HCT116 (cell line): Measurements from ENCODE around the gene PHYKPL. TPM values are rescaled to one million over a fixed set of nuclear protein-coding genes. Genes with fewer than 3 reads are reported as not detected.

ENCODE experiments used
- ATAC-seq: fragments of 200-7000 bp; cut with Tn5 transposase; 2 replicates; pipeline ENCODE4 v1.9.1; 2020; ENCODE audit warnings: mild to moderate bottlenecking, moderate library complexity
- BruUV-seq: library from RNA; stranded (reverse); fragments of 400-500 nt; replicated peaks from 2 replicates; lab custom pipeline; 2021; lab: Mats Ljungman, UMichigan
- CTCF ChIA-PET: fragments of 300-600 bp; sonication (Branson Sonifier 250); formaldehyde crosslinking; loops from one replicate; lab custom pipeline; 2021; ENCODE audit warnings: antibody characterized with exemption; lab: Charles Lee
- POLR2A ChIA-PET: fragments of 300-600, 350-600 bp; sonication (Branson Sonifier 250); formaldehyde crosslinking; loops from one replicate; lab custom pipeline; 2021; ENCODE audit warnings: antibody characterized with exemption; lab: Charles Lee
- RAD21 ChIA-PET, 2 experiments: fragments of 300-600 bp; sonication (Branson Sonifier 250); formaldehyde crosslinking; loops; one replicate each; lab custom pipeline; 2023; ENCODE audit warnings: low total read pairs in 2 of 2; ENCODE audit not compliant: uncharacterized antibody in 2 of 2, unreplicated experiment in 2 of 2, low non-redundant PET in 1 of 2; lab: Charles Lee
- DNase-seq: peaks from one replicate; pipeline ENCODE4 v3.0.0-alpha.2; 2010; ENCODE audit warnings: low read depth, low spot score
- H2AFZ ChIP-seq: fragments of 200-600 bp; shearing (Covaris generic), sonication (generic); 2 replicates; pipeline ENCODE4 v1.6.1; 2017; ENCODE audit warnings: low read depth, mixed run types, mixed read lengths, antibody characterized with exemption, low read length; ENCODE audit not compliant: poor library complexity, severe bottlenecking
- H3K27ac ChIP-seq: 2 replicates; pipeline ENCODE4 v1.5.1; 2012; ENCODE audit warnings: low read depth, low read length
- H3K27me3 ChIP-seq: fragments of 200-600 bp; sonication (generic); 2 replicates; pipeline ENCODE4 v1.6.1; 2016; ENCODE audit warnings: mixed run types, low read length, mixed read lengths; ENCODE audit not compliant: insufficient read depth
- H3K36me3 ChIP-seq, 2 experiments: fragments of 200-500 bp in 1 of 2; fragments of 200-600 bp in 1 of 2; sonication (Bioruptor generic) in 1 of 2; sonication (generic) in 1 of 2; 2 replicates each; pipeline versions ENCODE4 v1.5.1 to v1.6.1; 2014 to 2016; ENCODE audit warnings: low read length in 2 of 2, inconsistent platforms in 1 of 2, mixed read lengths in 1 of 2, mixed run types in 1 of 2; ENCODE audit not compliant: insufficient read depth in 2 of 2, control insufficient read depth in 1 of 2
- H3K4me1 ChIP-seq, 2 experiments: fragments of 200-600 bp in 1 of 2; sonication (generic) in 1 of 2; 2 replicates each; pipeline versions ENCODE4 v1.5.1 to v1.6.1; 2012 to 2017; ENCODE audit warnings: low read length in 2 of 2, inconsistent platforms in 1 of 2, mild to moderate bottlenecking in 1 of 2, mixed read lengths in 1 of 2, mixed run types in 1 of 2, moderate library complexity in 1 of 2; ENCODE audit not compliant: insufficient read depth in 2 of 2, control insufficient read depth in 1 of 2
- H3K4me2 ChIP-seq: fragments of 200-600 bp; sonication (generic); 2 replicates; pipeline ENCODE4 v1.6.1; 2017; ENCODE audit warnings: mixed run types, low read length, mixed read lengths
- H3K4me3 ChIP-seq, 2 experiments: fragments of 200-600 bp in 1 of 2; sonication (generic) in 1 of 2; replicated peaks in 1 of 2; 2 replicates each; pipeline ENCODE4 v1.5.1; 2011 to 2016; ENCODE audit warnings: low read length in 2 of 2, control low read depth in 1 of 2, low read depth in 1 of 2, mild to moderate bottlenecking in 1 of 2, mixed read lengths in 1 of 2, mixed run types in 1 of 2
- H3K79me2 ChIP-seq: fragments of 200-600 bp; sonication (generic); 2 replicates; pipeline ENCODE4 v1.6.1; 2017; ENCODE audit warnings: mild to moderate bottlenecking, mixed run types, low read length, moderate library complexity, mixed read lengths; ENCODE audit not compliant: insufficient read depth
- H3K9ac ChIP-seq: fragments of 200-600 bp; sonication (generic); 2 replicates; pipeline ENCODE4 v1.6.1; 2016; ENCODE audit warnings: low read length, mixed read lengths
- H3K9me2 ChIP-seq: fragments of 200-600 bp; sonication (generic), shearing (Covaris generic); 2 replicates; pipeline ENCODE4 v1.6.1; 2017; ENCODE audit warnings: mixed run types, mild to moderate bottlenecking, moderate library complexity; ENCODE audit not compliant: insufficient read depth
- H3K9me3 ChIP-seq, 2 experiments: fragments of 200-500 bp in 1 of 2; fragments of 200-600 bp in 1 of 2; sonication (Bioruptor generic) in 1 of 2; sonication (generic) in 1 of 2; 2 replicates each; pipeline ENCODE4 v1.6.1; 2014 to 2017; ENCODE audit warnings: low read length in 2 of 2, mixed read lengths in 2 of 2, inconsistent platforms in 1 of 2, low read depth in 1 of 2, mild to moderate bottlenecking in 1 of 2, mixed run types in 1 of 2, moderate library complexity in 1 of 2; ENCODE audit not compliant: control insufficient read depth in 1 of 2, insufficient read depth in 1 of 2
- H4K20me1 ChIP-seq: fragments of 200-600 bp; sonication (generic), shearing (Covaris generic); 2 replicates; pipeline ENCODE4 v1.6.1; 2017; ENCODE audit warnings: mixed run types, mild to moderate bottlenecking, moderate library complexity; ENCODE audit not compliant: insufficient read depth
- CEBPB ChIP-seq: IDR thresholded peaks from 2 replicates; pipeline ENCODE4 v1.6.1; 2012; ENCODE audit warnings: low read depth
- EGR1 ChIP-seq: IDR thresholded peaks from 2 replicates; pipeline ENCODE4 v1.6.1; 2012; ENCODE audit warnings: low read depth
- EZH2 ChIP-seq: fragments of 200-600 bp; sonication (generic); IDR thresholded peaks from 2 replicates; pipeline ENCODE4 v1.6.1; 2017; ENCODE audit warnings: antibody characterized with exemption, mixed run types
- FOSL1 ChIP-seq: IDR thresholded peaks from 2 replicates; pipeline ENCODE4 v1.6.1; 2012; ENCODE audit warnings: low read depth
- SP1 ChIP-seq: IDR thresholded peaks from 2 replicates; pipeline ENCODE4 v1.6.1; 2012; ENCODE audit warnings: low read depth
- SRF ChIP-seq: IDR thresholded peaks from 2 replicates; pipeline ENCODE4 v1.6.1; 2012; ENCODE audit warnings: low read depth
- YY1 ChIP-seq: IDR thresholded peaks from 2 replicates; pipeline ENCODE4 v1.6.1; 2011; ENCODE audit warnings: low read length, low read depth, moderate library complexity, mild to moderate bottlenecking; ENCODE audit not compliant: insufficient replicate concordance; ENCODE audit errors: extremely low read depth
- ZFX ChIP-seq: fragments of 450-650 bp; IDR thresholded peaks from 2 replicates; pipeline ENCODE4 v1.6.1; 2017
- ZNF274 ChIP-seq: fragments of 200-500 bp; sonication (Bioruptor generic); IDR thresholded peaks from 2 replicates; pipeline ENCODE4 v1.6.1; 2014; ENCODE audit warnings: mild to moderate bottlenecking, low read depth, low read length, inconsistent platforms
- intact Hi-C: fragments of 100-400 bp; cut with micrococcal nuclease; formaldehyde crosslinking; loops from 2 replicates; pipeline ENCODE4 v1.10.0; 2022
- total RNA-seq: library from RNA; stranded (reverse); gene quantifications from one replicate; pipeline ENCODE4 v1.2.1, GENCODE V29; 2021; ENCODE audit not compliant: unreplicated experiment
- TF ChIP-seq, protein P1 (sequence below): IDR thresholded peaks from 2 replicates; pipeline ENCODE4 v1.6.1; 2011; ENCODE audit warnings: mild to moderate bottlenecking, low read length, moderate library complexity; ENCODE audit not compliant: insufficient replicate concordance; ENCODE audit errors: extremely low read depth
- TF ChIP-seq, protein P2 (sequence below): IDR thresholded peaks from 2 replicates; pipeline ENCODE4 v1.6.1; 2012
- TF ChIP-seq, protein P3 (sequence below), 3 experiments: fragments of 200-600 bp in 1 of 3; sonication (generic) in 1 of 3; IDR thresholded peaks in 2 of 3; conservative IDR thresholded peaks in 1 of 3; 2 replicates each; pipeline ENCODE4 v1.5.1; 2012 to 2017; ENCODE audit warnings: low read depth in 2 of 3, low read length in 2 of 3, antibody characterized with exemption in 1 of 3, borderline replicate concordance in 1 of 3, control low read depth in 1 of 3, mild to moderate bottlenecking in 1 of 3, mixed read lengths in 1 of 3, mixed run types in 1 of 3, moderate library complexity in 1 of 3; ENCODE audit not compliant: insufficient read depth in 1 of 3
- TF ChIP-seq, protein P4 (sequence below): IDR thresholded peaks from 2 replicates; pipeline ENCODE4 v1.6.1; 2012

The PHYKPL gene
- total RNA-seq, 1 experiment from 2014 or later = 57.8 TPM

DNA sequence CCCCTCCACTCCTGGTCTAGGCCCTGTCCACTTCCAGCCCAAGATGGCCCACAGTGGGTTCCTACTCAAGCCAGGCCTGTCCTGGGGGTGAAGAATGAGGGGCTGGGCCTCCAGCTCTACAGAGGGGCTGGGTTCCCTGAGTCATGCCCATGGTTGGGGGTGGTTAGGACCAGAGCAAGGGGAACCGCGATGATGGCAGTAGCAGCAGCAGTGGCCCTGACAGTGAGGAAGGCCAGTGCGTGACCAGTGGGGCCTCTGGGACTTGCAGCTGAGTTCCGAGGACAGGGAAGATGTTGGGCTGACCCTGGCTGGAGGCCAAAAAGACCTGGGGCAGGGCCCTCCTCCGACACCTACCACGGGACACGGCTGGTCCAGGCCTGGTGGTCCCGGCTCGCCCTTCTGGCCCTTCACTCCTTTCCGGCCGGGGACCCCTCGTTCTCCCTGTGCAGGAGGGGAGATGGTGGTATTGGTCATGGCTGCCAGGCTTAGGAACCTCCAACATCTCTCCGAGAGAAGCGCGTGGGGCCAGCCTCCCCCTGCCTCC, 9.2 kb upstream of the PHYKPL start:
- BruUV-seq = no TSS peak
- Histone ChIP-seq H3K27ac (no peak overlapping the region), H3K27me3 (no peaks in the 10 kb centered on the region), H3K36me3 (no peaks in the 10 kb centered on the region), H3K9me3 (no peaks in the 10 kb centered on the region), H3K9me2 (no peaks in the 10 kb centered on the region), H2AFZ (no peak overlapping the region), H4K20me1 (no peaks in the 10 kb centered on the region), H3K4me1 (no peaks in the 10 kb centered on the region), H3K79me2 (no peaks in the 10 kb centered on the region), H3K4me2 (no peak overlapping the region), H3K4me3 (no peak overlapping the region), H3K9ac (no peak overlapping the region)
- RAD21 ChIA-PET = no interaction called here
- intact Hi-C loops = no loop called here
- no peak for ATAC-seq
- POLR2A ChIA-PET = no interaction called here
- no peak for DNase-seq
- TF ChIP-seq SRF (no peak), ZFX (no peak), CEBPB (no peak), EGR1 (no peak), ZNF274 (no peak), SP1 (no peak), EZH2 (no peak), FOSL1 (no peak), YY1 (no peak)
- TF ChIP-seq, protein P1, sequence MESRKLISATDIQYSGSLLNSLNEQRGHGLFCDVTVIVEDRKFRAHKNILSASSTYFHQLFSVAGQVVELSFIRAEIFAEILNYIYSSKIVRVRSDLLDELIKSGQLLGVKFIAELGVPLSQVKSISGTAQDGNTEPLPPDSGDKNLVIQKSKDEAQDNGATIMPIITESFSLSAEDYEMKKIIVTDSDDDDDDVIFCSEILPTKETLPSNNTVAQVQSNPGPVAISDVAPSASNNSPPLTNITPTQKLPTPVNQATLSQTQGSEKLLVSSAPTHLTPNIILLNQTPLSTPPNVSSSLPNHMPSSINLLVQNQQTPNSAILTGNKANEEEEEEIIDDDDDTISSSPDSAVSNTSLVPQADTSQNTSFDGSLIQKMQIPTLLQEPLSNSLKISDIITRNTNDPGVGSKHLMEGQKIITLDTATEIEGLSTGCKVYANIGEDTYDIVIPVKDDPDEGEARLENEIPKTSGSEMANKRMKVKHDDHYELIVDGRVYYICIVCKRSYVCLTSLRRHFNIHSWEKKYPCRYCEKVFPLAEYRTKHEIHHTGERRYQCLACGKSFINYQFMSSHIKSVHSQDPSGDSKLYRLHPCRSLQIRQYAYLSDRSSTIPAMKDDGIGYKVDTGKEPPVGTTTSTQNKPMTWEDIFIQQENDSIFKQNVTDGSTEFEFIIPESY = no peak
- TF ChIP-seq, protein P2, sequence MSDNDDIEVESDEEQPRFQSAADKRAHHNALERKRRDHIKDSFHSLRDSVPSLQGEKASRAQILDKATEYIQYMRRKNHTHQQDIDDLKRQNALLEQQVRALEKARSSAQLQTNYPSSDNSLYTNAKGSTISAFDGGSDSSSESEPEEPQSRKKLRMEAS = no peak
- TF ChIP-seq, protein P3, sequence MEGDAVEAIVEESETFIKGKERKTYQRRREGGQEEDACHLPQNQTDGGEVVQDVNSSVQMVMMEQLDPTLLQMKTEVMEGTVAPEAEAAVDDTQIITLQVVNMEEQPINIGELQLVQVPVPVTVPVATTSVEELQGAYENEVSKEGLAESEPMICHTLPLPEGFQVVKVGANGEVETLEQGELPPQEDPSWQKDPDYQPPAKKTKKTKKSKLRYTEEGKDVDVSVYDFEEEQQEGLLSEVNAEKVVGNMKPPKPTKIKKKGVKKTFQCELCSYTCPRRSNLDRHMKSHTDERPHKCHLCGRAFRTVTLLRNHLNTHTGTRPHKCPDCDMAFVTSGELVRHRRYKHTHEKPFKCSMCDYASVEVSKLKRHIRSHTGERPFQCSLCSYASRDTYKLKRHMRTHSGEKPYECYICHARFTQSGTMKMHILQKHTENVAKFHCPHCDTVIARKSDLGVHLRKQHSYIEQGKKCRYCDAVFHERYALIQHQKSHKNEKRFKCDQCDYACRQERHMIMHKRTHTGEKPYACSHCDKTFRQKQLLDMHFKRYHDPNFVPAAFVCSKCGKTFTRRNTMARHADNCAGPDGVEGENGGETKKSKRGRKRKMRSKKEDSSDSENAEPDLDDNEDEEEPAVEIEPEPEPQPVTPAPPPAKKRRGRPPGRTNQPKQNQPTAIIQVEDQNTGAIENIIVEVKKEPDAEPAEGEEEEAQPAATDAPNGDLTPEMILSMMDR (IDR thresholded peaks at IDR 0.05 in 2 of 3, conservative IDR thresholded peaks at IDR 0.05 in 1 of 3; ENCODE audit: borderline replicate concordance in 1 of 3, insufficient read depth in 1 of 3, low read depth in 2 of 3, low read length in 2 of 3) = no peak
- TF ChIP-seq, protein P4, sequence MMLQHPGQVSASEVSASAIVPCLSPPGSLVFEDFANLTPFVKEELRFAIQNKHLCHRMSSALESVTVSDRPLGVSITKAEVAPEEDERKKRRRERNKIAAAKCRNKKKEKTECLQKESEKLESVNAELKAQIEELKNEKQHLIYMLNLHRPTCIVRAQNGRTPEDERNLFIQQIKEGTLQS = no peak
- CTCF ChIA-PET = no interaction called here
